Measurements from ENCODE around the gene AQP7.
"Not testable (repeated sequence)": the region's sequence is repeated elsewhere in the genome, so short reads cannot be mapped to it uniquely, and the experiment has no call there.

Gene AQP7

DNA sequence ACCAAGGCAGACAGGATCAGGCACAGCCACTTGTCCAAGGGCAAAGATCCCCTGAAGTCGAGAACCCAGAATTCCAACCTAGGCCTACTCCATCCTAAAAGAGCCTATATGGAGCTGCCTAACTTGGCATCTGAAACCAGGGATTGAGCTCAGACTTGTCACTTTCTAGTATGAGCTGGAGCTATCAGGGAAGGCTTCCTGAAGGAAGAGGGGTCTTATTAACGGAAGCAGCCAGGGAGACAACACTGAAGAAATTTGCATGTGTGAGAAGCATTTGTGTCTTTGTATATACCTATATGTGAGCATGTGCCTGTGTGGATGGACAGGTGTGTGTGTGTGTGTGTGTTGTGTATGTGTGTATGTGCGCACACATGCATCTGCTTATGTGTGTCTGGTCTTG is 4.7 kb upstream of the AQP7 start:
- Histone ChIP-seq H3K27me3 (ENCODE audit: low read length) (no peaks in the 10 kb centered on the region), H3F3A (ENCODE audit: insufficient read depth) (no peaks in the 10 kb centered on the region), H4K20me1 (ENCODE audit: low read depth, low read length) (no peaks in the 10 kb centered on the region), H3K27ac (ENCODE audit: low read depth, low read length) (no peak overlapping the region), H3K36me3 (ENCODE audit: low read length) (no peaks in the 10 kb centered on the region), H3K4me2 (ENCODE audit: low read depth, low read length, poor library complexity, severe bottlenecking) (no peak overlapping the region), H3K9ac (ENCODE audit: low read length) (no peak overlapping the region), H3K9me2 (replicated peaks; ENCODE audit: insufficient read depth, low read length) (no peaks in the 10 kb centered on the region), H3K79me2 (ENCODE audit: insufficient read depth, low read length) (no peaks in the 10 kb centered on the region), H3K9me3 (ENCODE audit: insufficient read depth, low read length) (no peaks in the 10 kb centered on the region), H2AFZ (ENCODE audit: low read depth, low read length, severe bottlenecking) (no peak overlapping the region), H3K4me3 (ENCODE audit: insufficient read depth, low read length, poor library complexity, severe bottlenecking) (no peak overlapping the region)
- TF ChIP-seq EZH2phosphoT487 (conservative IDR thresholded peaks at IDR 0.05; ENCODE audit: low read length), result no peak
- TF ChIP-seq, protein P1, sequence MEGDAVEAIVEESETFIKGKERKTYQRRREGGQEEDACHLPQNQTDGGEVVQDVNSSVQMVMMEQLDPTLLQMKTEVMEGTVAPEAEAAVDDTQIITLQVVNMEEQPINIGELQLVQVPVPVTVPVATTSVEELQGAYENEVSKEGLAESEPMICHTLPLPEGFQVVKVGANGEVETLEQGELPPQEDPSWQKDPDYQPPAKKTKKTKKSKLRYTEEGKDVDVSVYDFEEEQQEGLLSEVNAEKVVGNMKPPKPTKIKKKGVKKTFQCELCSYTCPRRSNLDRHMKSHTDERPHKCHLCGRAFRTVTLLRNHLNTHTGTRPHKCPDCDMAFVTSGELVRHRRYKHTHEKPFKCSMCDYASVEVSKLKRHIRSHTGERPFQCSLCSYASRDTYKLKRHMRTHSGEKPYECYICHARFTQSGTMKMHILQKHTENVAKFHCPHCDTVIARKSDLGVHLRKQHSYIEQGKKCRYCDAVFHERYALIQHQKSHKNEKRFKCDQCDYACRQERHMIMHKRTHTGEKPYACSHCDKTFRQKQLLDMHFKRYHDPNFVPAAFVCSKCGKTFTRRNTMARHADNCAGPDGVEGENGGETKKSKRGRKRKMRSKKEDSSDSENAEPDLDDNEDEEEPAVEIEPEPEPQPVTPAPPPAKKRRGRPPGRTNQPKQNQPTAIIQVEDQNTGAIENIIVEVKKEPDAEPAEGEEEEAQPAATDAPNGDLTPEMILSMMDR (IDR thresholded peaks at IDR 0.05; ENCODE audit: insufficient read depth, low read length, poor library complexity, severe bottlenecking), result no peak

GRCh38 chr9:33404788-33405362 is 2.5 kb upstream of the AQP7 start:
- Histone ChIP-seq H2AFZ (ENCODE audit: low read depth, low read length, severe bottlenecking) (no peak overlapping the region), H4K20me1 (ENCODE audit: low read depth, low read length) (no peaks in the 10 kb centered on the region), H3K36me3 (ENCODE audit: low read length) (no peaks in the 10 kb centered on the region), H3K27ac (ENCODE audit: low read depth, low read length) (no peak overlapping the region), H3K9me3 (ENCODE audit: insufficient read depth, low read length) (no peaks in the 10 kb centered on the region), H3K4me2 (ENCODE audit: low read depth, low read length, poor library complexity, severe bottlenecking) (no peak overlapping the region), H3K27me3 (ENCODE audit: low read length) (no peaks in the 10 kb centered on the region), H3K9me2 (replicated peaks; ENCODE audit: insufficient read depth, low read length) (no peaks in the 10 kb centered on the region), H3K4me3 (ENCODE audit: insufficient read depth, low read length, poor library complexity, severe bottlenecking) (no peak overlapping the region), H3K9ac (ENCODE audit: low read length) (no peak overlapping the region), H3F3A (ENCODE audit: insufficient read depth) (no peaks in the 10 kb centered on the region), H3K79me2 (ENCODE audit: insufficient read depth, low read length) (no peaks in the 10 kb centered on the region)
- TF ChIP-seq, protein P1 (IDR thresholded peaks at IDR 0.05; ENCODE audit: insufficient read depth, low read length, poor library complexity, severe bottlenecking), result no peak
- no peak for TF ChIP-seq EZH2phosphoT487 (conservative IDR thresholded peaks at IDR 0.05; ENCODE audit: low read length)

GRCh38 chr9:33403941-33404787 is 1.8 kb upstream of the AQP7 start:
- no peak overlapping the region for H3K27ac ChIP-seq (ENCODE audit: low read depth, low read length)
- no peaks in the 10 kb centered on the region for H3K27me3 ChIP-seq (ENCODE audit: low read length)
- no peaks in the 10 kb centered on the region for H3K9me3 ChIP-seq (ENCODE audit: insufficient read depth, low read length)
- H2AFZ ChIP-seq (ENCODE audit: low read depth, low read length, severe bottlenecking), result no peak overlapping the region
- no peaks in the 10 kb centered on the region for H3K9me2 ChIP-seq (replicated peaks; ENCODE audit: insufficient read depth, low read length)
- TF ChIP-seq, protein P1 (IDR thresholded peaks at IDR 0.05; ENCODE audit: insufficient read depth, low read length, poor library complexity, severe bottlenecking), result no peak
- H3K4me2 ChIP-seq (ENCODE audit: low read depth, low read length, poor library complexity, severe bottlenecking), result no peak overlapping the region
- H3K79me2 ChIP-seq (ENCODE audit: insufficient read depth, low read length), result no peaks in the 10 kb centered on the region
- no peaks in the 10 kb centered on the region for H4K20me1 ChIP-seq (ENCODE audit: low read depth, low read length)
- no peaks in the 10 kb centered on the region for H3K36me3 ChIP-seq (ENCODE audit: low read length)
- no peak overlapping the region for H3K4me3 ChIP-seq (ENCODE audit: insufficient read depth, low read length, poor library complexity, severe bottlenecking)
- no peak overlapping the region for H3K9ac ChIP-seq (ENCODE audit: low read length)
- no peaks in the 10 kb centered on the region for H3F3A ChIP-seq (ENCODE audit: insufficient read depth)

DNA sequence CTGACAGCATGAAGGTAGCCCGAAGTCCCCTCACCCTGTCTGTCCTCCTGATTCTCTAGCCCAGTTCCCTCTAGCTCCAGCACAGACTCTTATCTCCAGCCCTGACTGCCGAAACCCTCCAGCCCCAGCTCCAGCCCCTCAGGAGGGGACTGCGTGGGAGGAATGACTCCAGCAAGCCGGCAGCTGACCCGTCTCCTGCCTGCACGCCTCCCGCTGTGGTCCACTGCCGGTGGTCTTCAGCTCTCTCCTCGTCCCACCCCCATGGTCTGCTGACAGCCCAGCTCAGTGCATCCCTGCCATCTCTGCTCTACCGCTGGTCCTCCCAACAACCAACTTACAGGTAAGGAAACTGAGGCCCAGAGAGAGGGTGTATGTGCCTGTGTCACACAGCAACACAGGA is 559 bp downstream of the AQP7 start:
- not testable (repeated sequence) for H3K36me3 ChIP-seq (ENCODE audit: low read length); H3K9me3 ChIP-seq (ENCODE audit: insufficient read depth, low read length); H3K27me3 ChIP-seq (ENCODE audit: low read length); H2AFZ ChIP-seq (ENCODE audit: low read depth, low read length, severe bottlenecking); H3K4me3 ChIP-seq (ENCODE audit: insufficient read depth, low read length, poor library complexity, severe bottlenecking); H3K9ac ChIP-seq (ENCODE audit: low read length); H3F3A ChIP-seq (ENCODE audit: insufficient read depth); H3K79me2 ChIP-seq (ENCODE audit: insufficient read depth, low read length); H4K20me1 ChIP-seq (ENCODE audit: low read depth, low read length); H3K9me2 ChIP-seq (replicated peaks; ENCODE audit: insufficient read depth, low read length); H3K27ac ChIP-seq (ENCODE audit: low read depth, low read length); H3K4me2 ChIP-seq (ENCODE audit: low read depth, low read length, poor library complexity, severe bottlenecking)

- not testable (repeated sequence) for H3K4me2 ChIP-seq (ENCODE audit: low read depth, low read length, poor library complexity, severe bottlenecking); H3K9me3 ChIP-seq (ENCODE audit: insufficient read depth, low read length)
Observed at GRCh38 chr9:33399047-33399446, 3.3 kb downstream of the AQP7 start.

More at GRCh38 chr9:33399047-33399446, 3.3 kb downstream of the AQP7 start:
- not testable (repeated sequence) for H3K4me3 ChIP-seq (ENCODE audit: insufficient read depth, low read length, poor library complexity, severe bottlenecking); H3K27ac ChIP-seq (ENCODE audit: low read depth, low read length); H3F3A ChIP-seq (ENCODE audit: insufficient read depth); H3K79me2 ChIP-seq (ENCODE audit: insufficient read depth, low read length); H3K9ac ChIP-seq (ENCODE audit: low read length); H3K27me3 ChIP-seq (ENCODE audit: low read length); H3K9me2 ChIP-seq (replicated peaks; ENCODE audit: insufficient read depth, low read length); H3K36me3 ChIP-seq (ENCODE audit: low read length); H4K20me1 ChIP-seq (ENCODE audit: low read depth, low read length); H2AFZ ChIP-seq (ENCODE audit: low read depth, low read length, severe bottlenecking)

Measured in SU-DHL-6 (cell line).